Measurements from ENCODE around the gene PEX3.

GRCh38 chr6:143535189-143535614 lies 84.6 kb downstream of the PEX3 start:
- TF ChIP-seq, protein P1, sequence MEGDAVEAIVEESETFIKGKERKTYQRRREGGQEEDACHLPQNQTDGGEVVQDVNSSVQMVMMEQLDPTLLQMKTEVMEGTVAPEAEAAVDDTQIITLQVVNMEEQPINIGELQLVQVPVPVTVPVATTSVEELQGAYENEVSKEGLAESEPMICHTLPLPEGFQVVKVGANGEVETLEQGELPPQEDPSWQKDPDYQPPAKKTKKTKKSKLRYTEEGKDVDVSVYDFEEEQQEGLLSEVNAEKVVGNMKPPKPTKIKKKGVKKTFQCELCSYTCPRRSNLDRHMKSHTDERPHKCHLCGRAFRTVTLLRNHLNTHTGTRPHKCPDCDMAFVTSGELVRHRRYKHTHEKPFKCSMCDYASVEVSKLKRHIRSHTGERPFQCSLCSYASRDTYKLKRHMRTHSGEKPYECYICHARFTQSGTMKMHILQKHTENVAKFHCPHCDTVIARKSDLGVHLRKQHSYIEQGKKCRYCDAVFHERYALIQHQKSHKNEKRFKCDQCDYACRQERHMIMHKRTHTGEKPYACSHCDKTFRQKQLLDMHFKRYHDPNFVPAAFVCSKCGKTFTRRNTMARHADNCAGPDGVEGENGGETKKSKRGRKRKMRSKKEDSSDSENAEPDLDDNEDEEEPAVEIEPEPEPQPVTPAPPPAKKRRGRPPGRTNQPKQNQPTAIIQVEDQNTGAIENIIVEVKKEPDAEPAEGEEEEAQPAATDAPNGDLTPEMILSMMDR (IDR thresholded peaks at IDR 0.05): no peak
- TF ChIP-seq POLR2A (IDR thresholded peaks at IDR 0.05): no peak
- TF ChIP-seq EP300 (IDR thresholded peaks at IDR 0.05): no peak

Measured in ovary (tissue), 3 donors.